GM21390 (cell line): Measurements from ENCODE around the gene ACP1.

ENCODE experiments used
- ATAC-seq: cut with Tn5 transposase; IDR thresholded peaks from one replicate; pipeline ENCODE4 v1.9.1; 2021; ENCODE audit not compliant: unreplicated experiment

Gene ACP1

GRCh38 chr2:254241-254640 lies 10.5 kb upstream of the ACP1 start:
- ATAC-seq, result no peak

- ATAC-seq, result no peak
These were observed 9.6 kb upstream of the ACP1 start for GRCh38 chr2:255195-255594.

- no peak for ATAC-seq
These were observed 8.7 kb upstream of the ACP1 start for GRCh38 chr2:256094-256493.

- ATAC-seq, result no peak
These were observed 7.3 kb upstream of the ACP1 start for GRCh38 chr2:257429-257828.

- no peak for ATAC-seq
These were observed 6.9 kb upstream of the ACP1 start for GRCh38 chr2:257842-258241.

GRCh38 chr2:258933-259332 lies 5.8 kb upstream of the ACP1 start:
- no peak for ATAC-seq

- no peak for ATAC-seq
These were observed 4.9 kb upstream of the ACP1 start for GRCh38 chr2:259789-260331.

- no peak for ATAC-seq
These were observed 4.1 kb upstream of the ACP1 start for GRCh38 chr2:260507-261161.

- ATAC-seq, result no peak
These were observed 2.6 kb upstream of the ACP1 start for GRCh38 chr2:262117-262516.

- ATAC-seq, result no peak
These were observed 1.6 kb upstream of the ACP1 start for GRCh38 chr2:263022-263738.

- ATAC-seq, result peak; percentile 26
These were observed 814 bp upstream of the ACP1 start, which contains the start of gene SH3YL1 for GRCh38 chr2:263774-264492. Gene SH3YL1 (minus strand): TSS chr2:264032. CDS start chr2:263984, 48 bp downstream.

- ATAC-seq, result no peak
These were observed 3.6 kb downstream of the ACP1 start for GRCh38 chr2:268323-268722.

GRCh38 chr2:269356-270030 lies 4.7 kb downstream of the ACP1 start:
- no peak for ATAC-seq

- ATAC-seq, result no peak
These were observed 6.1 kb downstream of the ACP1 start for GRCh38 chr2:270861-271260.

- no peak for ATAC-seq
These were observed 7.2 kb downstream of the ACP1 start for GRCh38 chr2:271917-272316.

- no peak for ATAC-seq
These were observed 8.6 kb downstream of the ACP1 start for GRCh38 chr2:273333-273732.

GRCh38 chr2:274503-274902 lies 9.8 kb downstream of the ACP1 start:
- ATAC-seq, result no peak

- ATAC-seq, result peak; percentile 93
These were observed 10.7 kb downstream of the ACP1 start for GRCh38 chr2:275466-275865.

GRCh38 chr2:278312-278926 lies 13.7 kb downstream of the ACP1 start:
- no peak for ATAC-seq

- no peak for ATAC-seq
These were observed 14.2 kb downstream of the ACP1 start for GRCh38 chr2:278927-279320.

GRCh38 chr2:279366-279765 lies 14.6 kb downstream of the ACP1 start:
- ATAC-seq, result no peak
